ENCODE measurements around the gene GAS5.
"Not testable (repeated sequence)": the region's sequence is repeated elsewhere in the genome, so short reads cannot be mapped to it uniquely, and the experiment has no call there.

Gene GAS5

DNA sequence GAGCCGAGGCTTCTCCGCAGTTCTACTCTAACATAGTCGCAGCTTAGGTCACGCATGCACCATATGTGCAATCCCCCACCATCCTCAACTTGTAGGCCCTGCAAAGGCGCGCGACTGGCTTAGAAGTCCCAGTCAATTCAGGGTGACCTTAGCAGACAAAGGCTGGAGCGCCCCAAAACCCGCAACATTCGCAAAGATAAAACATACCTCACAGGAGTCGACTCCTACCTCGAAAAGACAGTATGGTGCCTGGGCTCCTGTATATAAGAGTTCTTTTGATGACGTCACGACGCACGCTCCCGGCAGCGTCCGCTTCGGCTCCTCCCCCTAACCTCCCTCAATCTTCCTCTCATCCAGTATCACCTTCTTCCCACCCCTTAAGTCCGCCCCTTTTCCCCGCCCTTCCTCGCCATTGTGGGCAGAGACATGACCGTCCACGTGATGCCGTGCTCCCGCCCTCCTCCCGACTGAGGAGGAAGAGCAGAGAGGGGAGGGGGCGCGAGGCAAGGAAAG is at the start of gene GAS5:
GAS5 (minus strand) TSS at position 237 of the 513 bp plus-strand sequence.
- peak; percentile 99 for DNase-seq

DNA sequence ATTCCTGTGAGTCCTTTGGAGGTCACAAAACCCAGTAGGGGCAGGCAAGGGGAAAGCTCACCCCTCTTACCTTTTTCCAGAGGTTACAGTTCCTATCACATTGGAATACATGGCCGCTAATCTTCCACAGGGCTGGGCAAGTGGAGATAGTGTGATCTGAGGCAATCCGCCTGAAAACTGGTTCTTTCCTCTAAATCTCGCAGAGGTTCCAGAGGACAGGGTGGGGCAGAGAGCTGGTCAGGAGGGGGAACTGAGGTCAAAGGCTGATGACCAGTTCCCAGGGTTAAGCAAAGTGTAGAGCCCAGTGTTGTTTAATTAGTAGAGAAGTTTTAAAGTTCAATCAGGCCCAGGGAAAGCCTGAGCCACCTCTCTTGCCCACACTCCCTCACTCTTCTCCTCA is 49.4 kb upstream of the GAS5 start, which contains the start of gene SERPINC1:
SERPINC1 (minus strand) TSS at position 179 of the 400 bp plus-strand sequence; CDS start at position 111, 68 bp downstream.
- DNase-seq, result no peak

GRCh38 chr1:173916667-173917066 is 48.9 kb upstream of the GAS5 start:
- no peak for DNase-seq

DNA sequence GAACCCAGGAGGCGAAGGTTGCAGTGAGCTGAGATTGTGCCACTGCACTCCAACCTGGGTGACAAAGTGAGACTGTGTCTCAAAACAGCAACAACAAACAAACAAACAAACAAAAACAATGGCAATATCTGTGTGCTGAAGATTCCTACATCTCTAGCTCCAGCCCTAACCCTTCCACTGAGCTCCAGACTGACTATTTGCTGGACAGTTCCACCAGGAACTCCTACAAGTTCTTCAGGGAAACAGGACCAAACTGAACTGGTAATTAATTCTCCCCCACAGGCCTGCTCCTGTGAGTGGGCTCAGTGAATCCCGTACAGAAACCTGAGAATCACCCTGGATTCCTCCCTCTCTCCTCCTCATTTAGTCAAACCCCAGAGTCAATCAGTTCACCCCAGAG is 47.8 kb upstream of the GAS5 start:
- no peak for DNase-seq

GRCh38 chr1:173914366-173914871 is 46.6 kb upstream of the GAS5 start:
- no peak for DNase-seq

DNA sequence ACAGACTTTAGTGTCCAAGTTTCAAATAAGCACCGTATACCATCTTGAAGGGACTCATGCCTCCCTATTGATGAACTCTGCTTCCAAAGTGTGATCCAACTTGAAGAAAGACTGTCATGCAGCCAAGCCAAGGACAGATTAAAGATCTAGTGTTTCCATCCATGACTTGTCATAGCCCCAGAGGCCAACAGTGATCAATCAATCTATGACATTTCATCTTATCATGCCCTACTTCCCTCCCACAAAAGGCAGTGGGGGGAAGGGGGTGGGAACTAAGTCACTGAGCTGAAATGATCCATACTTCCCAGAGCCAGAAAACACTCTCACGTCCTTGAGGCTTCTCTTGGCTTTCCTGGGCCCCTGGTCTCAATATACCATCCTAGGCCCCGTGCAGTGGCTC is 45.3 kb upstream of the GAS5 start:
- no peak for DNase-seq

DNA sequence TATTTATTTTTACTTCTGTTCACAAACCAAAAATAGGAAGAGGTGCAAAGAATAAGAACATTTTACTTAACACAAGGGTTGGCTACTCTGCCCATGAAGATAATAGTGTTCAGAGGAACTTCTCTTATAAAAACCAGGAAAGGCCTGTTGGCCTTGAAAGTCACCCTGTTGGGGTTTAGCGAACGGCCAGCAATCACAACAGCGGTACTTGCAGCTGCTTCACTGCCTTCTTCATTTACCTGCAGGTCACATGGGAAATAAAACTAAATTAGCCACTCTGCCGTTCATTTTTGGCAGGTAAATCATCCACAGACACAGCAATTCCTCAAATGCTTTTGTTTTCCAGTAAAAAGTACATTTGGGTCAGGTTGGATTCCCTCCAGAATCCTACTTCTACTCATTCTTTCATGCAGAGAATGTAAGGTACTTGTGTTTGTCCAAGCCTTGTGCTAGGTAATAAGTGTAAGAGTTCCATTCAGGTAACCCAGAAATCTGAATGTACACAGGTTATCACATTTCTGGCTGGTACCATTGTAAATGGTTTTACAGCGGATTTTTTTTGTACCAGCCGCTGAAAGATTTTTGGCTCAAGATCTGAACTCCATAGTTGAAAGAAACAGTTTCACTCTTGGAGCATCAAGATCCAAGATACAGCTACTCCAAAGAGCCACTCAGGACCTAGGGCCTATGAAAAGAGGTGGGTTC is 36.2 kb upstream of the GAS5 start:
- no peak for DNase-seq

DNA sequence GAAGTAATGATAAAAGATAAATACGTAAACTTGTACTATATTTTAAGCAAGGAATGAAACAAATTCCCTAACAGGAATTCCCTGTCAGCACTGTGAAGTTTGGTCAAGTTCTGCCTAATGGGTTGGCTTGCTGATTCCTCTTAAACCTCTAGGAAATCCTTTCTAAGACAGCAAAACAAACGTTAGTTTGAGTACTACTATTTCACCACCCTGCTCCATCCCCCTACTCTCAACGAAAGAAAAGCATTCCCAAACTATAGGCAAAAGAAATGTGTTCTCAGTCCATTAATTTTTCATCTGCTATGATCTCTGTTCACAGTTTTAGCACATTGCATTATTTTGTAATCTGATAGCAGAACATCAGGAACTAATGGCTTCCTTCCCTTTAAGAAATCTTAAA is 33.2 kb upstream of the GAS5 start:
- DNase-seq, result no peak

DNA sequence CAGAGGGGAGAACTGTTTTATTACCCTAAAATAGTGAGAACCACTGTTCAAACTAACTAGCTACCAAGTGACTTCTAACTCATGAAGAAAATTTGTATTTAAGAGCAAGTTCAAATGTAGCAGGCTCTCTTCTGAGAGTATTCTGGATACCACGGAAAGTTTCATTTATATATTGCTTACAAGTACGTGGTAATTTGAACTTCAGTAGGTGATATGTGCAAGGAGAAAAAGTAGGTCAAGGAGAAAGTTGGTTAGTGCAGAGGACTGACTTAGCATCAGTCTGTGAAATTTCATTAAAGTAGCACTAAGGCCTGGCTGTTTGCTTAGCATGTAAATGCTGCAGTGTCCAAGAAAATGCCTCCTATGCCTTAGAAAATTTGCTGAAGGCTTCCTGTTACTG is 32.6 kb upstream of the GAS5 start:
- no peak for DNase-seq

DNA sequence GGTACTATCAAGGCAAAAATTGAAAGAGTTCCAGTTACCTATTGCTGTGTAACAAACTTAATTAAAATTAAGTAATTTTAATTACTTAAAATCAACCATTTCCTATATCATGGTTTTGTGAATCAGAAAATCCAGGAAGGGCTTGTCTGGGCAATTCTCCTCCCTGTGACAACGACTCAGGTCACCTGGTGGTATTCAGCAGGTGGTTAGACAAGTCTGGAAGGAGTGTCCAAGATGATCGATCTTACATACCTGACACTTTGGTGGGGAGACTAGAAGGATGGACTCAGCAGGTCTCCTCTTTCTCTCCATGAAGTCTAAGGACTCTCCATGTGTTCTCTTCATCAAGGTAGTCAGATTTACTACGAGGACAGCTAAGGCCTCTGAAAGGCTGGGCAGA is 26.4 kb upstream of the GAS5 start:
- no peak for DNase-seq

DNA sequence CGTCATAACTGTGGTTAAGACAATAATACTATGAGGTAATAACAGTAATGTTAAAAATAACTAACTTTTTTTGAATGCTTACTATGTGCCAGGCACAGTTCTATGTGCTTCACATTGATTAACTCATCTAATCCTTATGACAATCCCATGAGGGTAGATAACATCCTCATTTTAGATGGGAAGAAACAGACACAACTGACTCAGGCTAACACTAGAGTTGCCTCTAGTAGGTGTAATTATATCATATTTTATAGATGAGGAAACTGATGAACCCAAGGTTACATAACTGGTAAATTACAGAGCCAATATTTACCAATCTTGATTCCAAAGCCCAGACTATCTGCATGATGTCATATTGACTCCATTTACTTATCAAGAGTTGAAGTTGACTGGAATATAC is 25.8 kb upstream of the GAS5 start:
- DNase-seq, result no peak

DNA sequence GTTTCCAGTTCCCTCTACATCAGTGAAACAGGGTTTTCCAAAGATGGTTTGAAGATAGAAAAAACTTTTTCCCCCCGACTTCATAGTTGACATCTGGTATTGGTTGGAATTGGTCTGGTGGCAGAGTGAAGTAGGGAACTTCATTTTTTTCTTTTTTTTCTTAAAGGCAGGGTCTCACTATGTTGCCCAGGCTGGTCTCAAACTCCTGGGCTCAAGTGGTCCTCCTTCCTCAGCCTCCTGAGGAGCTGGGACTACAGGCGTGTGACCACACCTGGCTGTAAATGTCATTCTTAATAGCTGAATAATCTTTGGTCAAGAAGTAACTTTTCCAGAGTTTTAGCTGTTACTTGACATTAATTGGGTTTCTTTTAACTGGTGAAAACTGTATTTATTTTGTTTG is 22.1 kb upstream of the GAS5 start:
- no peak for DNase-seq

DNA sequence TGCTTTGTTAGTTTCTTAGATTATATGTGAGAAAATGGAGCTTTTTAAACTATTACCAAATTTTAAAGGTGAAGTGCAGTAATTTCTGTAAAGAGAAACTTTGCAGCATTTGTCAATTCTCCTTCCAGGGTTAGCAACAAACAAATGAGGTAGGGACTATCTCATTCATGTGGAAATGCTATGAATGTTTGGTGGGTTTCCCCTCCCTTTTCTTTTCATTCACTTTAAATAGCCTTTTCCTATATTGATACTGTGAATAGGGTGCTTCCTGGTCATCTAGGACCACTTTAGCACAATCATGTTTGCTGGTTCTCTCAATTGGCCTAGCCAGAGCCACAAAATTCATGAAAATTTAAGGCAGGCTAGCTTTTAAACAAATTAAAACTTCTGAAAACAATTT is 21.0 kb upstream of the GAS5 start:
- no peak for DNase-seq

DNA sequence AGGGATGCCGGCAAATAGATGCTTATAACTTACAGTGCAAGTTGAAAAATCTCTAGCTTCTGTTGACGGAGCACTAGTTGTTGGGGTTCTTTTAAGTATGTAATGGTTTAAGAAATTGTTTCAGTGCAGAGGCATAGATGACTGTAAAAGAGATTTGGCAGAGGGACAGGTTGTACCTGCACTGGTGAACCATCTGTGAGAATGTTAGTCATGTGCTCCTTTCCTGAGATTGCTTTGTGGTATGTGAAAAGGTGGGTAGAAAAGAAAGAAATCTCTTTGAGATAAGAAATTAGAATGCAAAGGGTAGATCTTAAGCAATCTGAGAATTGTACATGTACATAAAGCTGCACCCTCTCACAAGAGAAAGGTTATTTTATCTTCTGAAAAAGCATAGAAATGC is 19.8 kb upstream of the GAS5 start:
- no peak for DNase-seq

DNA sequence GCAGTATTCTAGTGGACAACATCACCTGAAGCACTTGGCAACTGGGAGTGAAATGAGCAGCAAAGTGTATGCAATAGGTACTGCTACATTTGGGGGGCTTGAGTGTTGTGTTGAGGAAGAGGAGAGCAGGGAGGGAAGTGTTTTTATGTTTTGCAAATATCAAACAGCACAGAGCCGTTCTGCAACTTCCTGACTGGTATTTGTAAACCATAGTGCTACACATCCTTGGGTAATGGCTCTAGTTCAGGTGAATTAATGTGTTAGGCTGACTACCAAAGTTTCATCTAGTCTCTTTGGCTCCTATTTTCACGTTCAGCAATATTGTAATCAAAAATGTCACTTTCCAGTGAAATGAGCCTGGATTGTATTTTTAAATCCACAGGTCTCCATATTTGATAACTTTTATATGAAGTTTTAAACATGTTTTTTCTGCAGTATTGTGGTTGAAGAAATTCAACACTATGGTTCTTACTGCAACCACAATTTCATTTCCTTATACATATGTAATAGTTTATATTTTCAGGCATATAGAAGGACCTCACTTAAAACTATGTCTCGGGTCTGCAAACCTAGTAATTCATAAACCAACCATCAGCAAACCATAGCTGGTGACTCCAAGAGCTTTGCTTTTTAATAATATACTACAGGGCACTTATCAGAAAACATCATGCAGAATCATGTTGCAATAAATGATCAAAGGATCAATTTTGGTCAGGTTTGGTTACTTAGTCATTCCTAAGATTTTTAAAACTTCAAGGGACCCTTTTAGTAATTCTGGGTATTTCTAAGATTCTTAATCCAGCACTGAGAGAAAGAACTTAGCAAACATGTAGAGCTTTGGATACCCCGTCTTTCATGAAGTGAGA is 19.2 kb upstream of the GAS5 start:
- no peak for DNase-seq

DNA sequence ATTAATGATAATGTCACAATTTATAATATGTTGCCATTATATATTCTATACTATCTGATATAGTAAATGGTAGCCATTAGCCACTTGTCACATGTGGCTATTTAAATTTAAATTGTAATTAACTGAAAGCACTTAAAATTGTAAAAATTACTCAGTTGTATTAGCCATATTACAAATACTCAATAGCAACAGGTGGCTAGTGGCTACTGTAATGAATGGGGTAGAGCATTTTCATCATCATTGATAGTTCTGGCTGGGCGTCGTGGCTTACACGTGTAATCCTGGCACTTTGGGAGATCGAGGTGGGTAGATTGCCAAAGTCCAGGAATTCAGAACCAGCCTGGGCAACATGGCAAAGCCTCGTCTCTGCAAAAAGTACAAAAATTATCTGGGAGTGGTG is 16.9 kb upstream of the GAS5 start:
- DNase-seq, result no peak

DNA sequence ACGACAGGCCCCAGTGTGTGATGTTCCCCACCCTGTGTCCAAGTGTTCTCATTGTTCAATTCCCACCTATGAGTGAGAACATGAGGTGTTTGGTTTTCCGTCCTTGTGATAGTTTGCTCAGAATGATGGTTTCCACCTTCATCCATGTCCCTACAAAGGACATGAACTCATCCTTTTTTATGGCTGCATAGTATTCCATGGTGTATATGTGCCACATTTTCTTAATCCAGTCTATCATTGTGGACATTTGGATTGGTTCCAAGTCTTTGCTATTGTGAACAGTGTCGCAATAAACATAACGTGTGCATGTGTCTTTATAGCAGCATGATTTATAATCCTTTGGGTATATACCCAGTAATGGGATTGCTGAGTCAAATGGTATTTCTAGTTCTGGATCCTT is 13.3 kb upstream of the GAS5 start:
- DNase-seq, result not testable (repeated sequence)

DNA sequence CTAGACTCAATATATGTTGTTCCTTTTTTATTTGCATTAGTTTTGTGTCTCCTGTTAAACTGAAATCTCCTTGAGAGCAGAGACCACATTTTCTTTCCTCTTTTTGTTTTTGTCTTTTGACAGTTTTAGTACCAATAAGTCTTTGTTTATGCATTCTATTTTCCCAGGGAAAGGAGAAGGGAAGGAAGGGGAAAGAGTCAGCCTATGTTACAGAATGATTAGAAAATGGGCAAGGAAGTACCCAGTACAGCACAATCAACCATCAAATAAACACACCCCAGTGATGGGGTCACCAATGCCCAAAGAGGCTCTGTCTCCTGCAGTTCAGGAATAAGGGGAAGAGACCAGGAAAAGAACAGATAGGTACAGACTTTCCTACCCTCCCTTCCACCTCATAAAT is 10.5 kb upstream of the GAS5 start:
- no peak for DNase-seq

DNA sequence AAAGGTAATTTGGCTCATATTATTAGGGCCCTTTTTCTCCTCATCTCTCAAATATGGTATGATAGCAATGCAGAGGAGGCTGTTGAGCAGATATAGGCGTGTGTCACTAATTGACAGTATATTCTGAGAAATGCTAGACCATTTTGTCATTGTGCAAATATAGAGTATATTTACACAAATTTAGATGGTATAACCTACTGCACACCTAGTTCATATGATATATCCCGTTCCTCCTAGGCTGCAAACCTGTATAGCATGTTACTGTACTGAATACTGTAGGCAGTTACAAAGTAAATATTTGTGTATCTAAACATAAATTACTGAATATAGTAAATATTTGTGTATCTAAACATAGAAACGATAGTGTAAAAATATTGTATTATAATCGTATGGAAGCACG is 8.9 kb upstream of the GAS5 start:
- no peak for DNase-seq

GRCh38 chr1:173871500-173871899 is 3.7 kb upstream of the GAS5 start:
- DNase-seq, result no peak

DNA sequence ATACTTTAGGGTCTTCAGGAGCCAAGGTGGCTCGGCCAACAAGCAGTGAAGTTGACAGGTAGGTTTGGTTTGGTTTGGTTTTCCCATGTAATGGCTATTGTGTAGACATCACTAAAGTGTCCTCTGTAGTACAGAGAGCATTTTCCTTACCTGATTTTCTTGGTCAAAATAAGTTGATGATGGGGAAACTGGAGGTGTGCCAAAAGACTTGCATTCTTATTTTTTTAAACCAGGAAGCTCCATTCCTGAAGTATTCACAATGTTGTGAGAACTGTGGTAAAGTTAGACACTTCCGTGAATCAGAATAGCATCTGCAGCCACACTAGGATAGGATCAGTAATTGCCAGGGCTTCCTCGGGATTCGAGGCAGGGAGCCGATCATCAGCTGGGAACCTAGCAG is 3.3 kb upstream of the GAS5 start:
- no peak for DNase-seq

DNA sequence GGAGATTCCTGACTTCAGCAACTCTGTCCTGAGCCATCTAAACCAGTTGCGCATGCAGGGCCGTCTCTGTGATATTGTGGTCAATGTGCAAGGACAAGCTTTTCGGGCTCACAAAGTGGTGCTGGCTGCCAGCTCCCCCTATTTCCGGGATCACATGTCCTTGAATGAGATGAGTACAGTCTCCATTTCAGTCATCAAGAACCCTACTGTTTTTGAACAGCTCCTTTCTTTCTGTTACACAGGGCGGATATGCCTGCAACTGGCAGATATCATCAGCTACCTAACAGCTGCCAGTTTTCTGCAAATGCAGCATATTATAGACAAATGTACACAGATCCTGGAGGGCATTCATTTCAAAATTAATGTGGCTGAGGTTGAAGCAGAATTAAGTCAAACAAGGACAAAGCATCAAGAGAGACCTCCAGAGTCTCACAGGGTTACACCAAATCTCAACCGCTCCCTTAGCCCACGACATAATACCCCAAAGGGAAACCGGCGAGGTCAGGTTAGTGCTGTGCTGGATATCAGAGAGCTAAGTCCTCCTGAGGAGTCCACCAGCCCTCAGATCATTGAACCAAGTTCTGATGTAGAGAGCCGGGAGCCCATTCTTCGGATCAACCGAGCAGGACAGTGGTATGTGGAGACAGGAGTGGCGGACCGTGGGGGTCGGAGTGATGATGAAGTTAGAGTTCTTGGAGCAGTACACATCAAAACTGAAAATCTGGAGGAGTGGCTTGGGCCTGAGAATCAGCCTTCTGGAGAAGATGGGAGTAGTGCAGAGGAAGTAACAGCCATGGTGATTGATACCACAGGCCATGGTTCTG is 2.7 kb upstream of the GAS5 start:
- DNase-seq, result no peak

DNA sequence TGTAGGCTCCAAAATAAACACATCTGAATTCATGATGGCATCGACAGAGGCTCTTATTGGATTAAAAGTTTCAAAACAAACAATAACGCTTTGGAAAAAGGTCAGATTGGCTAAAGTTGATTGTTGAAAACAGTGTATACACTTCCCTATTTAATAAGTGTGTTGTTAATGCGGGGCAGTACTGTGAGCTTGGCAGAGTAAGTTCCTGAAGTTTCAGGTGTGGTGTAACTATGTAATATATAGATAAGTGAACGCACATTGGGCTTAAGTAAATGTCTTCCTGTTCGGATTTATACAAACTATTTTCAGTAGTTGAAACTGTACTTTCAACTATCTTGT is 1.2 kb upstream of the GAS5 start:
- DNase-seq, result no peak

Measured in activated gamma-delta T cell treated with Interleukin-2 at 50 U/mL for 16 hours (primary cell).